ENCODE data around the gene EHD2. TPM values are rescaled to one million over a fixed set of nuclear protein-coding genes. Genes with fewer than 3 reads are reported as not detected.
A peak's percentile ranks its signal among the peaks of the same experiment; 100 is the strongest.

EHD2 gene
- total RNA-seq, 1 experiment from 2014 or later, result 0.11 TPM

DNA sequence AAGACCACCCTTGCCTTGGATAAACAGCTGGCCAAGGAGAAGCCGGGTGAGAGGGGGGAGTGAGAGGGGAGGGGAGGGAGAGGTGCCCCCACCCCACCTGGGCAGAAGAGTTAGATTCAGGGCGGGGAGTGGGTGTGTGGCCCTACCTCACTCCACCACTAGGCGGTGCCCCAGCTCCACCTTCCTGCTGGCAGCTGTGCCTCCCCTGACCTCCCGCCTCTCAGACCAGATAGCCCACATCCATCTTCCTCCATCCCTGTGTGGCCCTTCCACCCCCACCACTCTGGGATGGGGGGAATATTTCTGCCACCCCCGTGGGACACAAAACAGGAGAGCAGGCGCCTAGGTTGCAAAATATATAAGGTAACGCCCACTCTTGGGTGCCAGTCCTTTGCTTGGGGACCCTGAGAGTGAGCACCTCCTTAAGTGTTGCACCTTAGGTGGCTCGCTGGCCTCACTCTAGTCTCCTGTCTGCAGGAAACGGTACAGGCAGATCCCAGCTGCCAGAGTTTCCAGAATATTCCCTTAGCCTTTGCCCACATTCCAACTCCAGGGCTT, 13.8 kb upstream of the EHD2 start:
- Histone ChIP-seq H4K20me1 (ENCODE audit: low read length) (no peaks in the 10 kb centered on the region), H2AFZ (ENCODE audit: low read length) (no peak overlapping the region), H3K9ac (ENCODE audit: low read length) (no peak overlapping the region), H3K9me2 (replicated peaks; ENCODE audit: low read length) (no peaks in the 10 kb centered on the region), H3K27ac (ENCODE audit: low read length) (no peak overlapping the region), H3K79me2 (ENCODE audit: low read length) (no peaks in the 10 kb centered on the region), H3K27me3 (ENCODE audit: low read length) (no peaks in the 10 kb centered on the region), H3K9me3 (ENCODE audit: low read length) (no peaks in the 10 kb centered on the region), H3K36me3 (ENCODE audit: low read depth, low read length) (no peaks in the 10 kb centered on the region), H3K4me2 (ENCODE audit: low read length) (no peak overlapping the region), H3K4me1 (ENCODE audit: insufficient read depth, low read length) (0 out of 2 replicates have a peak, but pooled peaks cover 3% of the 10 kb centered on the region), H3F3A (ENCODE audit: low read length, unreplicated experiment) (no peaks in the 10 kb centered on the region), H3K4me3 (ENCODE audit: low read length) (no peak overlapping the region)
- peak; percentile 42 for ATAC-seq
- peak; percentile 43 for DNase-seq
- TF ChIP-seq, protein P1, sequence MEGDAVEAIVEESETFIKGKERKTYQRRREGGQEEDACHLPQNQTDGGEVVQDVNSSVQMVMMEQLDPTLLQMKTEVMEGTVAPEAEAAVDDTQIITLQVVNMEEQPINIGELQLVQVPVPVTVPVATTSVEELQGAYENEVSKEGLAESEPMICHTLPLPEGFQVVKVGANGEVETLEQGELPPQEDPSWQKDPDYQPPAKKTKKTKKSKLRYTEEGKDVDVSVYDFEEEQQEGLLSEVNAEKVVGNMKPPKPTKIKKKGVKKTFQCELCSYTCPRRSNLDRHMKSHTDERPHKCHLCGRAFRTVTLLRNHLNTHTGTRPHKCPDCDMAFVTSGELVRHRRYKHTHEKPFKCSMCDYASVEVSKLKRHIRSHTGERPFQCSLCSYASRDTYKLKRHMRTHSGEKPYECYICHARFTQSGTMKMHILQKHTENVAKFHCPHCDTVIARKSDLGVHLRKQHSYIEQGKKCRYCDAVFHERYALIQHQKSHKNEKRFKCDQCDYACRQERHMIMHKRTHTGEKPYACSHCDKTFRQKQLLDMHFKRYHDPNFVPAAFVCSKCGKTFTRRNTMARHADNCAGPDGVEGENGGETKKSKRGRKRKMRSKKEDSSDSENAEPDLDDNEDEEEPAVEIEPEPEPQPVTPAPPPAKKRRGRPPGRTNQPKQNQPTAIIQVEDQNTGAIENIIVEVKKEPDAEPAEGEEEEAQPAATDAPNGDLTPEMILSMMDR (conservative IDR thresholded peaks at IDR 0.05; ENCODE audit: low read depth, low read length), result peak; percentile 79
- no peak for TF ChIP-seq EZH2phosphoT487 (IDR thresholded peaks at IDR 0.05; ENCODE audit: borderline replicate concordance, low read length)
- CTCF ChIA-PET, result no interaction called here
- intact Hi-C loops (cut with micrococcal nuclease), result loop anchor here (2.0 to 10.0 kb wide), 2 partner anchors 185 to 263 kb away; partner anchors contain the start of gene NAPA
- POLR2A ChIA-PET (ENCODE audit: unreplicated experiment), result no interaction called here
- no TSS peak for BruUV-seq (replicated peaks)

DNA sequence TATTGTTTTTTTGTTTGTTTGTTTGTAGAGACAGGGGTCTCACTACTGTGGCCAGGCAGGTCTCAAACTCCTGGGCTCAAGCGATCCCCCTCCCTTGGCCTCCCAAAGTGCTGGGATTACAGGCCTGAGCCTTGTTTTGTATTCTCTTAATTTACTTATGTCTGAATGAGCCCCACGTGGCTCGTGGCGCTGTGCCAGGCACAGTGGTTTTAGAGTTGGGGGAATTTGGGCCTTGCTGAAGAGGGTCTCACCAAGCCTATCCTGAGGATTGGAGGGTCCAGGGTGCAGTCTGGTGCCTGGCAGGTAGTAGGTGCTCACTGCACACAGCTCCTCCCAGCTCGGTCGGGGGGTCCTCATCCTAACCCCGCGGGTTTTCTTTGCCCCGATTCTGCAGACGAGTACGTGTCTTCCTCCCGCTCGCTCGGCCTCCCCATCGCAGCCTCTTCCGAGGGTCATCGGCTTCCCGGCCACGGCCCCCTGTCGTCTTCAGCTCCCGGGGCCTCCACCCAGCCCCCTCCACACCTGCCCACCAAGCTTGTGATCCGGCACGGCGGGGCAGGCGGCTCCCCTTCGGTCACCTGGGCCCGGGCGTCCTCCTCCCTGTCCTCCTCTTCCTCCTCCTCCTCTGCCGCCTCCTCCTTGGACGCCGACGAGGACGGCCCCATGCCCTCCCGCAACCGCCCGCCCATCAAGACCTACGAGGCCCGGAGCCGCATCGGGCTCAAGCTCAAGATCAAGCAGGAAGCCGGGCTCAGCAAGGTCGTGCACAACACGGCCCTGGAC, 12.1 kb upstream of the EHD2 start:
- Histone ChIP-seq H3K4me2 (ENCODE audit: low read length) (no peak overlapping the region), H3F3A (ENCODE audit: low read length, unreplicated experiment) (no peaks in the 10 kb centered on the region), H3K4me1 (ENCODE audit: insufficient read depth, low read length) (0 out of 2 replicates have a peak, but pooled peaks cover 3% of the 10 kb centered on the region), H3K9me2 (replicated peaks; ENCODE audit: low read length) (no peaks in the 10 kb centered on the region), H3K27ac (ENCODE audit: low read length) (no peak overlapping the region), H3K36me3 (ENCODE audit: low read depth, low read length) (no peaks in the 10 kb centered on the region), H3K9ac (ENCODE audit: low read length) (no peak overlapping the region), H3K4me3 (ENCODE audit: low read length) (no peak overlapping the region), H2AFZ (ENCODE audit: low read length) (no peak overlapping the region), H4K20me1 (ENCODE audit: low read length) (no peaks in the 10 kb centered on the region), H3K27me3 (ENCODE audit: low read length) (no peaks in the 10 kb centered on the region), H3K9me3 (ENCODE audit: low read length) (no peaks in the 10 kb centered on the region), H3K79me2 (ENCODE audit: low read length) (no peaks in the 10 kb centered on the region)
- DNase-seq, result no peak
- TF ChIP-seq EZH2 (IDR thresholded peaks at IDR 0.05; ENCODE audit: low read length, unreplicated experiment), result no peak
- TF ChIP-seq, protein P1 (conservative IDR thresholded peaks at IDR 0.05; ENCODE audit: low read depth, low read length), result no peak
- no peak for TF ChIP-seq EZH2phosphoT487 (IDR thresholded peaks at IDR 0.05; ENCODE audit: borderline replicate concordance, low read length)
- ChIA-PET CTCF (no interaction called here), POLR2A (ENCODE audit: unreplicated experiment) (no interaction called here)
- no TSS peak for BruUV-seq (replicated peaks)
- ATAC-seq, result no peak
- intact Hi-C loops (cut with micrococcal nuclease), result no loop called here
